Keratinocyte (primary cell): ENCODE data around the gene SELENOT. TPM values are rescaled to one million over a fixed set of nuclear protein-coding genes. Genes with fewer than 3 reads are reported as not detected.

Experiments
- DNase-seq: peaks from one replicate; pipeline ENCODE4 v3.0.0-alpha.2; 2011; ENCODE audit warnings: low read depth, missing footprints, low spot score
- FAIRE-seq: peaks from 2 replicates; lab custom pipeline; 2011; peaks lifted over from hg19 to GRCh38; lab: Jason Lieb, UNC
- H2AFZ ChIP-seq: 2 replicates; pipeline ENCODE4 v1.6.0; 2012; ENCODE audit warnings: low read length, control low read depth, inconsistent platforms; ENCODE audit not compliant: control insufficient read depth
- H3K27ac ChIP-seq: 2 replicates; pipeline ENCODE4 v1.5.1; 2011; ENCODE audit warnings: low read length; ENCODE audit not compliant: control insufficient read depth, insufficient read depth
- H3K27me3 ChIP-seq: 3 replicates; pipeline ENCODE4 v1.6.0; 2011; ENCODE audit warnings: low read length; ENCODE audit not compliant: control insufficient read depth, insufficient read depth; ENCODE audit errors: extremely low read depth
- H3K36me3 ChIP-seq, 2 experiments: 2 replicates in 1 of 2; 3 replicates in 1 of 2; pipeline ENCODE4 v1.5.1; 2011; ENCODE audit warnings: low read length in 2 of 2, mild to moderate bottlenecking in 1 of 2; ENCODE audit not compliant: control insufficient read depth in 2 of 2, insufficient read depth in 2 of 2; ENCODE audit errors: extremely low read depth in 1 of 2
- H3K4me1 ChIP-seq: 3 replicates; pipeline ENCODE4 v1.5.1; 2011; ENCODE audit warnings: low read length; ENCODE audit not compliant: control insufficient read depth, insufficient read depth; ENCODE audit errors: extremely low read depth
- H3K4me2 ChIP-seq: 3 replicates; pipeline ENCODE4 v1.6.0; 2011; ENCODE audit warnings: low read depth, low read length; ENCODE audit not compliant: control insufficient read depth, insufficient read depth; ENCODE audit errors: extremely low read depth
- H3K4me3 ChIP-seq, 3 experiments: fragments of 200-600 bp in 1 of 3; sonication (generic) in 1 of 3; 2 replicates in 2 of 3; 3 replicates in 1 of 3; pipeline ENCODE4 v1.5.1; 2011 to 2016; ENCODE audit warnings: low read length in 3 of 3, mild to moderate bottlenecking in 3 of 3, control low read depth in 2 of 3, inconsistent platforms in 1 of 3, low read depth in 1 of 3, mixed read lengths in 1 of 3, mixed run types in 1 of 3, moderate library complexity in 1 of 3; ENCODE audit not compliant: control insufficient read depth in 2 of 3, insufficient read depth in 2 of 3; ENCODE audit errors: extremely low read depth in 1 of 3
- H3K79me2 ChIP-seq: 2 replicates; pipeline ENCODE4 v1.6.0; 2012; ENCODE audit warnings: low read length; ENCODE audit not compliant: control insufficient read depth, insufficient read depth
- H3K9ac ChIP-seq: 3 replicates; pipeline ENCODE4 v1.6.0; 2011; ENCODE audit warnings: low read length; ENCODE audit not compliant: control insufficient read depth, insufficient read depth; ENCODE audit errors: extremely low read depth
- H3K9me1 ChIP-seq: 3 replicates; pipeline ENCODE4 v1.6.0; 2011; ENCODE audit warnings: low read length; ENCODE audit not compliant: control insufficient read depth, insufficient read depth; ENCODE audit errors: extremely low read depth
- H3K9me3 ChIP-seq: 2 replicates; pipeline ENCODE4 v1.5.1; 2012; ENCODE audit warnings: low read depth, low read length; ENCODE audit not compliant: control insufficient read depth
- H4K20me1 ChIP-seq: 3 replicates; pipeline ENCODE4 v1.6.0; 2011; ENCODE audit warnings: low read length; ENCODE audit not compliant: control insufficient read depth, insufficient read depth; ENCODE audit errors: extremely low read depth
- EZH2 ChIP-seq: IDR thresholded peaks from one replicate; pipeline ENCODE4 v1.6.1; 2012; ENCODE audit warnings: inconsistent platforms, mild to moderate bottlenecking, low read length, moderate library complexity
- dilution Hi-C: fragments of 300-500 bp; cut with MboI; formaldehyde crosslinking; loops from one replicate; pipeline ENCODE4 v1.7.0; 2020; ENCODE audit warnings: low sequenced_read_pairs; ENCODE audit not compliant: extremely low pct_ligation_motif_present
- polyA plus RNA-seq, 5 experiments: library from polyadenylated mRNA; depleted of rRNA in 3 of 5; stranded (reverse) in 3 of 5; stranded (forward) in 1 of 5; unstranded in 1 of 5; fragments of >200 nt; gene quantifications; 1 replicate in 1 of 5; 2 replicates in 3 of 5; 3 replicates in 1 of 5; pipeline versions ENCODE4 v1.2.1 to v1.2.3, GENCODE V29; 2011 to 2012; ENCODE audit warnings: missing spikeins in 2 of 5, low read depth in 1 of 5, low replicate concordance in 1 of 5
- TF ChIP-seq, protein P1 (sequence below), 3 experiments: IDR thresholded peaks in 1 of 3; conservative IDR thresholded peaks in 1 of 3; optimal IDR thresholded peaks in 1 of 3; 2 replicates in 2 of 3; 3 replicates in 1 of 3; pipeline versions ENCODE3 to v1.5.1; 2011; ENCODE audit warnings: low read length in 3 of 3, mild to moderate bottlenecking in 3 of 3, moderate library complexity in 2 of 3, control low read depth in 1 of 3, inconsistent platforms in 1 of 3; ENCODE audit not compliant: insufficient read depth in 2 of 3; ENCODE audit errors: extremely low read depth in 1 of 3

Gene SELENOT
- polyA plus RNA-seq, 1 donor (not counting 4 experiments of a cell fraction or from before 2014, with no cell fraction given), result 597 TPM

DNA sequence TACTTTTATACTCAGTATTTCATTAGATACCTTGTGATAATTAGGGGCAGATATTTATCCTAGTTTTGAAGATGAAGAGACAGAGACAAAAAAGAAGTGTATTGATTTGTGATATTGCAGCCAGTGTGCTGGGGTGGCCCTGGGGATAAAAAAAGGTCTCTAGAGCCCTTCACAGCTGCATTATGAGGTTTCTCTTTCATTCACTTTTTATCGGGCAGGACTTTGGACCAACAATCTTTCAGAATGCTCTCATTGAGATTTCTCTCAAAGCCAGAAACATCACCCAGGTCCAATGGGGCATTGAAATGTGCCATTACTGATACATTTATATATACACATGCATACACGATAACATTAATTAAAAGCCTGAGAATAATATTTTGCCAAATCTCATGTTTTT is 20.5 kb upstream of the SELENOT start:
- Histone ChIP-seq H3K9me3 (no peaks in the 10 kb centered on the region), H4K20me1 (peaks cover 3% of the 10 kb centered on the region), H3K27ac (no peak overlapping the region), H3K9me1 (no peaks in the 10 kb centered on the region), H3K4me2 (no peak overlapping the region), H3K27me3 (no peaks in the 10 kb centered on the region), H3K36me3 (peaks cover 4 to 22% of the 10 kb centered on the region in 2 experiments), H3K9ac (no peak overlapping the region), H2AFZ (no peak overlapping the region), H3K4me3 (no peak overlapping the region), H3K79me2 (peaks cover 20% of the 10 kb centered on the region), H3K4me1 (no peaks in the 10 kb centered on the region)
- TF ChIP-seq, protein P1, sequence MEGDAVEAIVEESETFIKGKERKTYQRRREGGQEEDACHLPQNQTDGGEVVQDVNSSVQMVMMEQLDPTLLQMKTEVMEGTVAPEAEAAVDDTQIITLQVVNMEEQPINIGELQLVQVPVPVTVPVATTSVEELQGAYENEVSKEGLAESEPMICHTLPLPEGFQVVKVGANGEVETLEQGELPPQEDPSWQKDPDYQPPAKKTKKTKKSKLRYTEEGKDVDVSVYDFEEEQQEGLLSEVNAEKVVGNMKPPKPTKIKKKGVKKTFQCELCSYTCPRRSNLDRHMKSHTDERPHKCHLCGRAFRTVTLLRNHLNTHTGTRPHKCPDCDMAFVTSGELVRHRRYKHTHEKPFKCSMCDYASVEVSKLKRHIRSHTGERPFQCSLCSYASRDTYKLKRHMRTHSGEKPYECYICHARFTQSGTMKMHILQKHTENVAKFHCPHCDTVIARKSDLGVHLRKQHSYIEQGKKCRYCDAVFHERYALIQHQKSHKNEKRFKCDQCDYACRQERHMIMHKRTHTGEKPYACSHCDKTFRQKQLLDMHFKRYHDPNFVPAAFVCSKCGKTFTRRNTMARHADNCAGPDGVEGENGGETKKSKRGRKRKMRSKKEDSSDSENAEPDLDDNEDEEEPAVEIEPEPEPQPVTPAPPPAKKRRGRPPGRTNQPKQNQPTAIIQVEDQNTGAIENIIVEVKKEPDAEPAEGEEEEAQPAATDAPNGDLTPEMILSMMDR (optimal IDR thresholded peaks at IDR 0.05 in 1 of 3, IDR thresholded peaks at IDR 0.05 in 1 of 3, conservative IDR thresholded peaks at IDR 0.05 in 1 of 3; ENCODE audit: extremely low read depth in 1 of 3, insufficient read depth in 2 of 3, low read length in 3 of 3), result no peak
- TF ChIP-seq EZH2, result no peak
- no peak for FAIRE-seq
- dilution Hi-C loops, result no loop called here
- DNase-seq, result no peak

DNA sequence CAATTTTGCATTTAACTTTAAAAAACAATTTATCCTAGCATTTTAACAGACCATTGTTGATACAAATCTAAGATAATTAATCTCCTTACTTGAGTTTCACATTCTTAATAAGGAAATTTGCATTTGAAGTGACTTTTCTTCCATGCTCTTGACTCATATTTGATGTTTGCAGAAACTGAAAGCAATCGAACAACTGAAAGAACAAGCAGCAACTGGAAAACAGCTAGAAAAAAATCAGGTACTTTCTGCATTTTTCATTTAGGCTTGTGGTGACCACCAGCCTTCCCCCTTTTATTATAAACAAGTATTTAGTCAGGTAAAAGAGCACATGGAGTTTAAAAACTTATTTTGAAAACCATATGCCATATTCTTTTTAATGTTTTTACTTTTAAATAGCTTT is 20.1 kb upstream of the SELENOT start:
- H2AFZ ChIP-seq, result no peak overlapping the region
- H3K27me3 ChIP-seq, result no peaks in the 10 kb centered on the region
- peaks cover 4 to 22% of the 10 kb centered on the region in 2 experiments for H3K36me3 ChIP-seq
- H3K9me1 ChIP-seq, result no peaks in the 10 kb centered on the region
- H3K4me2 ChIP-seq, result no peak overlapping the region
- no peak overlapping the region for H3K27ac ChIP-seq
- dilution Hi-C loops, result no loop called here
- no peaks in the 10 kb centered on the region for H3K9me3 ChIP-seq
- no peak for DNase-seq
- peaks cover 22% of the 10 kb centered on the region for H3K79me2 ChIP-seq
- no peak for FAIRE-seq
- no peak overlapping the region for H3K9ac ChIP-seq
- no peak overlapping the region for H3K4me3 ChIP-seq
- H3K4me1 ChIP-seq, result no peaks in the 10 kb centered on the region
- peaks cover 3% of the 10 kb centered on the region for H4K20me1 ChIP-seq
- TF ChIP-seq, protein P1 (optimal IDR thresholded peaks at IDR 0.05 in 1 of 3, IDR thresholded peaks at IDR 0.05 in 1 of 3, conservative IDR thresholded peaks at IDR 0.05 in 1 of 3; ENCODE audit: extremely low read depth in 1 of 3, insufficient read depth in 2 of 3, low read length in 3 of 3), result no peak
- no peak for TF ChIP-seq EZH2
